ENCODE results near the gene TMEM266.
A peak's percentile ranks its signal among the peaks of the same experiment; 100 is the strongest.

TMEM266 gene

DNA sequence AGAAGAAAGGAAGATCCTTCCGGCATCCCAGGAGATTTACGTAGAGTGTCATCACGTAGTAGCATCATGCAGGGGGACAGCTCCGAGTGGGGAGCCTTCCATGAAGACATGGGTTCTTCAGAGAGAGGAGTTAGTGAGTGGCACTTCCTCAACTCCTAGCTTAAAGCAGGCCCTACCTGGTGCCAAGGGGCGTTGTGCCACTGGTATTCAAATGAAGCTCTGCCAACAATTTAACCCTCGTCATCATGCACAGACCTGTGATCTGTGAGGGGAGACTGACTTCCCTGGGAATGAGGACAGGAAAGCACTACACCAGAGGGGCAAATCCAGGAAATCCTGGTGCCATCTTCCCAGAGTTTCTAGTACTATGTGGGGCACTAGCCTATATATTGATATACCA is 59.0 kb downstream of the TMEM266 start:
- no peak for DNase-seq (ENCODE audit: extremely low spot score, insufficient read length, low read depth)
- no peak for FAIRE-seq

- no peak for FAIRE-seq
- DNase-seq (ENCODE audit: extremely low spot score, insufficient read length, low read depth), result no peak
Measured at GRCh38 chr15:76123031-76123430, 63.2 kb downstream of the TMEM266 start.

DNA sequence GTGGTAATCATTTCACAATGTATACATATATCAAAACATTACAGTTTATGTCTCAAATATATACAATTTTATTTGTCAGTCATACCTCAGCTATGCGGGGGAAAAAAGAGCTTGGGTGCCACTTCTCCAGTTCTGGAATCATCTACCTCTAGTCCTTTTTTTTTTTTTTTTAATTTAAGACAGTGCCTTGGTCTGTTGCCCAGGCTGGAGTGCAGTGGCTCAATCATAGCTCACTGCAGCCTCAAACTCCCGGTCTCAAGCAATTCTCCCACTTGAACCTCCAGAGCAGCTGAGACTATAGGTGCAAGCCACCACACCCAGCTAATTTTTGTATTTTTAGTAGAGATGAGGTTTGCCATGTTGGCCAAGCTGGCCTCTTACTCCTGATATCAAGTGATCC is 67.4 kb downstream of the TMEM266 start:
- no peak for DNase-seq (ENCODE audit: extremely low spot score, insufficient read length, low read depth)
- no peak for FAIRE-seq

- no peak for FAIRE-seq
Measured at GRCh38 chr15:76127880-76128279, 68.1 kb downstream of the TMEM266 start.

GRCh38 chr15:76134537-76134936 is 74.8 kb downstream of the TMEM266 start:
- FAIRE-seq (no peak), DNase-seq (ENCODE audit: extremely low spot score, insufficient read length, low read depth) (no peak)

More at GRCh38 chr15:76127880-76128279, 68.1 kb downstream of the TMEM266 start:
- DNase-seq (ENCODE audit: extremely low spot score, insufficient read length, low read depth), result no peak

- no peak for DNase-seq (ENCODE audit: extremely low spot score, insufficient read length, low read depth)
- no peak for FAIRE-seq
Measured at GRCh38 chr15:76135516-76135915, 75.7 kb downstream of the TMEM266 start.

DNA sequence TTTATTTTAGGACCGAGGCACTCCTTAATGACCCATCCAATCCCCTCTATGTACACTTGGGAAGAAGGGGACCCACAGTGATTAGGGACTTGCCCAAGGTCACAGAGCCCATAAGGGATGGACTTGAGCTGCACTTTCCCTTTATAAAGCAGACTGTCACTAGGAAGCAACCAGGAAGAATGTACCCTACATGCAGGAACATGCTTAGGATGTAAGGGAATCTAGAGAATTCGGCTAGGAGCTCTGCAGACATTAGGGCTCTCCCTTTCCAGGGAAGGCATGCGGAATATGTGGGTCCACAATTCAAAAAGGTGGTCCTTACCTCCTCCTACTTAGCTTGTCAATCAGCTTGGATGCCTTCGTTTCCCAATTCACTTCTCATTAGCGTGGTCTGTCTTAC is 78.7 kb downstream of the TMEM266 start:
- FAIRE-seq, result no peak
- no peak for DNase-seq (ENCODE audit: extremely low spot score, insufficient read length, low read depth)

DNA sequence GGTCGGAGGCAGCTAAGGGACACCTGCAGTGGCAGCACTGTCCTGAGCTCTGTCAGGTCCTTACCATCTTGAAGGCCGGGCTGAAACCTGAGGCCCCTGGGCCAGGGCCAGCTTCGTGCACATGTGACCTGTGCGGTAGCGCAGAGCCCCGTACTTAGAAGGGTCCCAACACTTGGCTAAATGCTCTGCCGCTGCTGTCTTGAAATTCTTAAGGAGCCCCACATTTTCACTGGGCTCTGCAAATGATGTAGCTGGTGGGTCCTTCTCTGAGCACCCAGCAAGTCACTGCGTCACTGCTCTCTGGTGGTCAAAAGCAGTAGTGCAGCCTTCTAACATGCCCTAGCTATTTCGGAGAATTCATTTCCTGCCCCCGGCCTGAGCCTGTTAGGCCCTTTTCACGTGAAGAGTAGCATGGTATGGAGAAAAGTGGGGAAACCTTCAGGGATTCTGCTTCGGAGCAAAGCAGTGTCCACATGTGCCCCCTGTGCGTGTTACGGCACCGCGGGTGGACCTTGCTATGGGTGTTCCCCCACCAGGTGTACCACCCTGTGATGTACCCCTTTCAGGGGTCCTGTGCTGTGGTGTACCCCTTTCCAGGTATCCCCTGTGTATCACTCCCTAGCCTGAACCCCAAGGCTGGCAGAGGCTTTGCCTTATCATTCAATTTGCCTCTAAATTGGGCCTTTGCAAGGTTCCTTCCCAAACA is 79.7 kb downstream of the TMEM266 start:
- DNase-seq (ENCODE audit: extremely low spot score, insufficient read length, low read depth) (peak; percentile 69), FAIRE-seq (peak; percentile 76)

- DNase-seq (ENCODE audit: extremely low spot score, insufficient read length, low read depth) (no peak), FAIRE-seq (no peak)
Measured at GRCh38 chr15:76140074-76140464, 80.3 kb downstream of the TMEM266 start.

DNA sequence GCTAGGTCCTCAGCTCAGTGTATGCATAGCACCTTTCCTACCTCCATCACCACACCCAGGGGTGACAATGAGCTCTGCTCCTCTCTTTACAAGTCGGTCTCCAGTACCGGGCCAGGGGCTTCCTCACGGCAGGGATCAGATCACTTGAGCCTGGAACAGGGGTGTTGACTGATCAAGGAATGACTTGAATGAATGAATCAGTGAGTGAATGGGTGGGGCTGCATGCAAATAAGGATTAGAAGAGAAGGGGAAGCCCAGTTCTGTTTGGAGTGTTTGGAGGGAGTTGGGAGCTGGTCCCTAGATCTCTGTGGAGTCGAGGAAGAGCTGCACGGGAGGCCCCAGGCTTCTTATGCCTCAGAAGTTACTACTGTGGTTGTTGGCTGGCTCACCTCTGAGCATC is 87.0 kb downstream of the TMEM266 start:
- no peak for FAIRE-seq
- no peak for DNase-seq (ENCODE audit: extremely low spot score, insufficient read length, low read depth)

- peak; percentile 55 for DNase-seq (ENCODE audit: extremely low spot score, insufficient read length, low read depth)
- peak; percentile 61 for FAIRE-seq
Measured at GRCh38 chr15:76147906-76148570, 88.3 kb downstream of the TMEM266 start.

- no peak for FAIRE-seq
- DNase-seq (ENCODE audit: extremely low spot score, insufficient read length, low read depth), result no peak
Measured at GRCh38 chr15:76149291-76149915, 89.6 kb downstream of the TMEM266 start.

GRCh38 chr15:76150513-76150912 is 90.7 kb downstream of the TMEM266 start:
- FAIRE-seq (no peak), DNase-seq (ENCODE audit: extremely low spot score, insufficient read length, low read depth) (no peak)

- DNase-seq (ENCODE audit: extremely low spot score, insufficient read length, low read depth) (peak; percentile 62), FAIRE-seq (peak; percentile 91)
Measured at GRCh38 chr15:76150971-76151598, 91.3 kb downstream of the TMEM266 start.

DNA sequence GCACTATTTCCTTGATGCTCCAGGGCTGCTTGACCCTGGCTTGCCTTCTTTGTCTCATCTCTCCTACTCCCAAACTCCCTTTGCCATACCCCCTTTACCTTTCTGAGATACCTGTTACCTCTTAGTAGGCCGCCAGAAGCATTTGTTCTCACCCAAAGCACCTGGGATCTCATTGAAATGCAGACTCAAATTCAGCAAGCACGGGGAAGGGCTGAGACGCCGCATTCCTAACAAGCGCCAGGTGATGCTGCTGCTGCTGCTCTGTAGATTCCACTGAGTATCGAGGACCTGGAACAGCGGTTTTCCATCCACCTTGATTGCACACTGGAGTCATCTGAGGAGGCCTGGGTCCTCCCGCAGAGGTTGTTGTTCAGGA is 91.8 kb downstream of the TMEM266 start:
- FAIRE-seq (no peak), DNase-seq (ENCODE audit: extremely low spot score, insufficient read length, low read depth) (no peak)

- no peak for FAIRE-seq
Measured at GRCh38 chr15:76152197-76152596, 92.4 kb downstream of the TMEM266 start.

GRCh38 chr15:76153241-76154197 is 93.7 kb downstream of the TMEM266 start:
- FAIRE-seq, result no peak
- no peak for DNase-seq (ENCODE audit: extremely low spot score, insufficient read length, low read depth)

More at GRCh38 chr15:76152197-76152596, 92.4 kb downstream of the TMEM266 start:
- no peak for DNase-seq (ENCODE audit: extremely low spot score, insufficient read length, low read depth)

DNA sequence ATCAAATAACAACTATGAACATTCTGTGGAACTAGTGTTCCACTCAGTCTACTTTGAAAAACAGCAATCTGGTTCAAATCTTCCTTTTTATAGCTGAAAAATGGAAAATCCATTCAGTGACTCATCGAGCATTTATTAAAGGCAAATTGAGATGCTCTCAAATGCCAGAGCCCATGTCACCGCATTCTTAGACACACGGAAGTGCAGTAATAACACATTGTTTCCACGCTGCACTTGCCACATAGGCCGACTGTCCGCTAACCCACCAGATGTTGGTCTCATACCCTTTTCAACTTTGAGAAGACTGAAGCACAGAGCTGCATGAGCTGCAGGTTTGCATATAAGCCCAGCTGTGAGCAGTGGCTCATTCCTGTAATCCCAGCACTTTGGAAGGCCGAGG is 95.9 kb downstream of the TMEM266 start:
- FAIRE-seq (no peak), DNase-seq (ENCODE audit: extremely low spot score, insufficient read length, low read depth) (no peak)

DNA sequence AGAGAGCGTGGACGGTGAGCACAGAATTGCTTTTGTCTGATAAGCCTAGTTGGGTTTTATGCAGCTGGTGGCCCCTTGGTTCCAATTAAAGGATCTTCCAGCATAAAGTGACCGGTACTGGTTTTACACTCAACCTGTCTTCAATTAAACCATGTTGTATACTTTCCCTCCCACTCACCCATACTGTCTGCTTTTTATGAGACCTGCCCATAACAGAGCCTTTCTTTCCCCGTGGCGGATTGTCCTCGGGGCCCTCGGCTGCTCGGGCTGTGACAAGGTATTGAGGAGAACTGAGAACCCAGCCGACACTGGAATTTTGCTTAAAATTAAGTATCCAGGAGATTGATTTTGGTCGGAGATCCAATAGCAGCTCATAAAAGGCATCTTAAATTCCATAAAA is 98.4 kb downstream of the TMEM266 start:
- FAIRE-seq (no peak), DNase-seq (ENCODE audit: extremely low spot score, insufficient read length, low read depth) (no peak)

DNA sequence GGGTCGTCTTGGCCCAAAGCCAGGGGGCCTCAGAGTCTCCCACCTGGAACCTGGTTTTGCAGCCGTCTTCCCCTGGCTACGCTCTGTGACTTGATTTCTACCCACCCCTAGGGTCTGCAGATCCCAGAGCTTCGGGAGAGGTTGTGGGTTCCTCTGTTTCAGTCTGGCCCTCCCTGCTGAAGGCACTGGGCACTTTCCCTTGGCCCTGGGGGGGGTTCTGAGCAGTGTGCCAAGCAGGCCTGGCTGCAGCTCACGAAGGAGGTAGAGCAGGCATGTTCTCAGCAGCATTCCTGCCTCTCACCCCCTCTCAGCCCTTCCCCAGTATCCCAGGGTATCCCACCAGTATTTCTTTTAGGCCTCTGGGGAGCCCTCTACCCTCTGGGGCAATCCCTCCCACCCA is 99.0 kb downstream of the TMEM266 start:
- DNase-seq (ENCODE audit: extremely low spot score, insufficient read length, low read depth) (no peak), FAIRE-seq (no peak)
